NOMO-1 (cell line): ENCODE data around the gene CMBL.

Experiments used
- DNase-seq, 2 experiments: peaks; one replicate each; lab custom pipeline; 2025; ENCODE audit not compliant: unreplicated experiment in 2 of 2; lab: John Stamatoyannopoulos, UW

Gene CMBL

GRCh38 chr5:10228288-10228687 is 79.4 kb downstream of the CMBL start:
- DNase-seq, result no peak
